Smooth muscle cell (in vitro differentiated cells): ENCODE results near the gene VWC2. TPM values are rescaled to one million over a fixed set of nuclear protein-coding genes. Genes with fewer than 3 reads are reported as not detected.
A peak's percentile ranks its signal among the peaks of the same experiment; 100 is the strongest.

Experiments
- DNase-seq: peaks from one replicate; lab custom pipeline; 2025; ENCODE audit not compliant: unreplicated experiment; lab: John Stamatoyannopoulos, UW
- H2AFZ ChIP-seq: fragments of 200-600 bp; sonication (generic); 2 replicates; pipeline ENCODE4 v1.6.0; 2016; ENCODE audit warnings: antibody characterized with exemption, low read depth, mild to moderate bottlenecking
- H3F3A ChIP-seq: fragments of 200-600 bp; sonication (generic); 2 replicates; pipeline ENCODE4 v1.6.0; 2017; ENCODE audit warnings: antibody characterized with exemption, low read depth
- H3K27ac ChIP-seq: fragments of 200-600 bp; sonication (generic); 2 replicates; pipeline ENCODE4 v1.5.1; 2016; ENCODE audit warnings: low read depth, mild to moderate bottlenecking
- H3K27me3 ChIP-seq: fragments of 200-600 bp; sonication (generic); 2 replicates; pipeline ENCODE4 v1.6.1; 2016; ENCODE audit warnings: low read depth, mild to moderate bottlenecking
- H3K36me3 ChIP-seq: fragments of 200-600 bp; sonication (generic); 2 replicates; pipeline ENCODE4 v1.5.1; 2016; ENCODE audit warnings: low read depth
- H3K4me1 ChIP-seq: fragments of 200-600 bp; sonication (generic); 2 replicates; pipeline ENCODE4 v1.5.1; 2016; ENCODE audit warnings: low read depth
- H3K4me2 ChIP-seq: fragments of 200-600 bp; sonication (generic); 2 replicates; pipeline ENCODE4 v1.6.0; 2016; ENCODE audit warnings: mild to moderate bottlenecking
- H3K4me3 ChIP-seq: fragments of 200-600 bp; sonication (generic); 2 replicates; pipeline ENCODE4 v1.5.1; 2016; ENCODE audit warnings: mild to moderate bottlenecking
- H3K79me2 ChIP-seq: fragments of 200-600 bp; sonication (generic); 2 replicates; pipeline ENCODE4 v1.6.0; 2016; ENCODE audit warnings: low read depth, mild to moderate bottlenecking
- H3K9ac ChIP-seq: fragments of 200-600 bp; sonication (generic); 2 replicates; pipeline ENCODE4 v1.6.0; 2016; ENCODE audit warnings: low read depth
- H3K9me3 ChIP-seq: fragments of 200-600 bp; sonication (generic); replicated peaks from 2 replicates; pipeline ENCODE4 v1.5.1; 2016; ENCODE audit warnings: low read depth
- H4K20me1 ChIP-seq: fragments of 200-600 bp; sonication (generic); 2 replicates; pipeline ENCODE4 v1.6.0; 2016; ENCODE audit warnings: low read depth
- WGBS: methylation state at CpG from one replicate; pipeline ENCODE4 v1.1.7; 2016; ENCODE audit warnings: low lambda C conversion rate; 5-methylcytosine and 5-hydroxymethylcytosine counted together
- polyA plus RNA-seq: library from polyadenylated mRNA; unstranded; fragments of >200 nt; fragmentation: Nextera tagmentation; extraction: Ambion mirVana; gene quantifications from 2 replicates; pipeline ENCODE4 v1.2.1, GENCODE V29; 2016
- total RNA-seq: library from RNA; depleted of rRNA; stranded (reverse); fragments of >200 nt; gene quantifications from 2 replicates; pipeline ENCODE4 v1.2.3, GENCODE V29; 2014
- TF ChIP-seq, protein P1 (sequence below): fragments of 200-600 bp; sonication (generic); IDR thresholded peaks from 2 replicates; pipeline ENCODE4 v1.5.1; 2017; ENCODE audit warnings: borderline replicate concordance, mild to moderate bottlenecking, antibody characterized with exemption; ENCODE audit not compliant: insufficient read depth, poor library complexity, severe bottlenecking

Gene VWC2
- total and polyA plus RNA-seq, 2 experiments from 2014 or later: not detected

DNA sequence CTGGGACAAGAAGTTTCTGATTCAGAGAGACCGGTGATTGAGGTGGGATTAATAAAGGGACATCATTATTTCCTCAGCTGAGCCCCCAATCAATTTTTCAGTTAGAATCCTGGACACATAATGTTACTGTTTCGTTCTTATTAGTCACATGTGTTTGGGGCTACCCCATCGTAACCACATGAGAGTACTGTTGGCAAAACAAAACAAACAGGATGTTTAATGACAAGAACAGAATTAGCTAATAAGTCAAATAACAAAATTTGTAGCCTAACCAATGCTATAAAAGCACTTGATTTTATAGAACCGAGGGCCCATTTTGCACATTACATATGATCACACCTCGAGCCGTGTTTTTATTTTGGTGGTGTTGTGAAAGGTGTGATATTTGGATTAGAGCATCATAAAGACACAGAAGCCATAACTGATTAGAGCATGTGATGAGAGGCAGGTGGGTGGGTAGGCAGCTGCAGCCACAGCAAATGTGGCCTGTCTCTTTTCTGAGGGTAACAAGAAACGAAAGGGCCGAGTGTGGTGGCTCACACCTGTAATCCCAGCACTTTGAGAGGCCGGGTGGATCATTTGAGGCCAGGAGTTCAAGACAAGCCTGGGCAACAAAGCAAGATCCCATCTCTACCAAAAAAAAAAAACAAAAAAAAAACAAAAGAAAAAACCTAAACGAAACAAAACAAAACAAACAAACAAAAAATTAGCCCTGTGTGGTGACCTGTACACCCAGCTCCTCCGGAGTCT is 1.8 kb upstream of the VWC2 start:
- Histone ChIP-seq H3K4me3 (no peak overlapping the region), H3K4me1 (peaks cover 18% of the 10 kb centered on the region), H3K9ac (no peak overlapping the region), H3K79me2 (no peaks in the 10 kb centered on the region), H3F3A (no peaks in the 10 kb centered on the region), H3K27me3 (peaks cover 97% of the 10 kb centered on the region), H3K4me2 (no peak overlapping the region), H3K36me3 (no peaks in the 10 kb centered on the region), H4K20me1 (no peaks in the 10 kb centered on the region), H3K27ac (no peak overlapping the region), H2AFZ (no peak overlapping the region), H3K9me3 (no peaks in the 10 kb centered on the region)
- TF ChIP-seq, protein P1, sequence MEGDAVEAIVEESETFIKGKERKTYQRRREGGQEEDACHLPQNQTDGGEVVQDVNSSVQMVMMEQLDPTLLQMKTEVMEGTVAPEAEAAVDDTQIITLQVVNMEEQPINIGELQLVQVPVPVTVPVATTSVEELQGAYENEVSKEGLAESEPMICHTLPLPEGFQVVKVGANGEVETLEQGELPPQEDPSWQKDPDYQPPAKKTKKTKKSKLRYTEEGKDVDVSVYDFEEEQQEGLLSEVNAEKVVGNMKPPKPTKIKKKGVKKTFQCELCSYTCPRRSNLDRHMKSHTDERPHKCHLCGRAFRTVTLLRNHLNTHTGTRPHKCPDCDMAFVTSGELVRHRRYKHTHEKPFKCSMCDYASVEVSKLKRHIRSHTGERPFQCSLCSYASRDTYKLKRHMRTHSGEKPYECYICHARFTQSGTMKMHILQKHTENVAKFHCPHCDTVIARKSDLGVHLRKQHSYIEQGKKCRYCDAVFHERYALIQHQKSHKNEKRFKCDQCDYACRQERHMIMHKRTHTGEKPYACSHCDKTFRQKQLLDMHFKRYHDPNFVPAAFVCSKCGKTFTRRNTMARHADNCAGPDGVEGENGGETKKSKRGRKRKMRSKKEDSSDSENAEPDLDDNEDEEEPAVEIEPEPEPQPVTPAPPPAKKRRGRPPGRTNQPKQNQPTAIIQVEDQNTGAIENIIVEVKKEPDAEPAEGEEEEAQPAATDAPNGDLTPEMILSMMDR: no peak
- 95% methylated on average over 11 of the region's 11 CpGs for WGBS
- no peak for DNase-seq

DNA sequence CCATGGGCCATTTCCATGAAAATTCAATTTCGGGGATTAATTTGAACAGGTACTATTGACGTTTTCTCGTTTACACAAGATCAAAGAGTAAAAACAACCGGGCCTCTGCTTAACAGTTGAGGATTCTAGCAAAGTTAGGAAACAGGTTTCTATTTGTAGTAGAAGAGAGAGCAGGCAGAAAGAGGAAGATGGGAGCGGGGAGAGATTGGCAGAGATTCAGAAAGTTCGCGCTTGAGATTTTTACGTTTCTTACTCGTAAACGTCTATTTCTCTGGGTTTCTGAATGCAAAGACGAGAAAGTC is 571 bp upstream of the VWC2 start:
- Histone ChIP-seq H3K4me3 (peak overlapping the region; percentile 44), H3K36me3 (no peaks in the 10 kb centered on the region), H3K9me3 (no peaks in the 10 kb centered on the region), H3K4me2 (peak overlapping the region; percentile 90), H3K27me3 (peaks cover 98% of the 10 kb centered on the region), H3K4me1 (peaks cover 18% of the 10 kb centered on the region), H4K20me1 (no peaks in the 10 kb centered on the region), H3K79me2 (no peaks in the 10 kb centered on the region), H2AFZ (no peak overlapping the region), H3K9ac (no peak overlapping the region), H3K27ac (no peak overlapping the region), H3F3A (no peaks in the 10 kb centered on the region)
- DNase-seq: no peak
- TF ChIP-seq, protein P1: no peak
- WGBS: 20% methylated on average over 11 of the region's 11 CpGs

DNA sequence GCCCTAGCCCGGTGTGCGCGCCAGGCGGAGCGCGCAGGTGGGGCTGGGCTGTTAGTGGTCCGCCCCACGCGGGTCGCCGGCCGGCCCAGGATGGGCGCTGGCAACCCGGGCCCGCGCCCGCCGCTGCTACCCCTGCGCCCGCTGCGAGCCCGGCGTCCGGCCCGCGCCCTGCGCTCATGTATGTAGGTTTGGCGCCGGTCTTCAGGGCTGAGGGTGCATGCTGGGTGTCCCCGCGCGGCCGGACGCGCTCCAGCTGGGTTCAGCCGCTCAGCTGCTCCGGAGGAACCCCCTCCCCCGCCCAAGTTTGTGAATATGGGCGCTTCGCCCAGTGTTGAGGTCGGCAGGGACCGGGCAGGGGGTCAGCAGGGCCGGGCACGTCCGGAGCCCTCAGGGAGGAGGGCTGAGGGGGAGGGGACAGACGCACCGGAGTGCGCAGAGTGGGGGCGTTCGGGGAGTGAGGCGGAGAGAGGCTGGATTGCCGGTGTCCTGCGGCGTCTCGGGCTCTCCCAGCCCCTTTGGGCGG is 559 bp downstream of the VWC2 start:
- Histone ChIP-seq H3F3A (no peaks in the 10 kb centered on the region), H3K27ac (no peak overlapping the region), H3K9ac (no peak overlapping the region), H3K79me2 (no peaks in the 10 kb centered on the region), H3K9me3 (no peaks in the 10 kb centered on the region), H4K20me1 (no peaks in the 10 kb centered on the region), H3K36me3 (no peaks in the 10 kb centered on the region), H2AFZ (no peak overlapping the region), H3K27me3 (peaks cover 94% of the 10 kb centered on the region), H3K4me3 (peak overlapping the region; percentile 44), H3K4me1 (peaks cover 18% of the 10 kb centered on the region), H3K4me2 (peak overlapping the region; percentile 90)
- under 1% methylated on average over 48 of the region's 56 CpGs for WGBS
- TF ChIP-seq, protein P1: no peak
- DNase-seq: no peak
